ENCODE results near the gene NHLH1. TPM values are rescaled to one million over a fixed set of nuclear protein-coding genes. Genes with fewer than 3 reads are reported as not detected.

NHLH1 gene
- polyA plus RNA-seq, 3 donors = 1.0 TPM; not detected in 2

GRCh38 chr1:160404094-160404493, 37.2 kb downstream of the NHLH1 start:
- Histone ChIP-seq H2AFZ (ENCODE audit: insufficient read depth, low read depth, low read length, poor library complexity, severe bottlenecking) (no peak overlapping the region), H3K9me3 (replicated peaks in 1 of 2; ENCODE audit: control insufficient read depth in 1 of 2, insufficient read depth in 1 of 2, low read length in 2 of 2) (no peaks in the 10 kb centered on the region), H3K4me1 (ENCODE audit: control insufficient read depth in 1 of 2, insufficient read depth in 2 of 2, low read length in 2 of 2) (peaks cover 9 to 12% of the 10 kb centered on the region in 2 donors), H4K20me1 (ENCODE audit: insufficient read depth, low read length) (no peaks in the 10 kb centered on the region), H3K79me2 (ENCODE audit: insufficient read depth, low read length) (no peaks in the 10 kb centered on the region), H3K27ac (ENCODE audit: low read depth in 1 of 2, low read length in 2 of 2) (no peak overlapping the region), H3K9ac (ENCODE audit: insufficient read depth, low read length, poor library complexity, severe bottlenecking) (no peak overlapping the region), H3K4me2 (replicated peaks; ENCODE audit: extremely low read depth, low read length, poor library complexity, severe bottlenecking) (no peak overlapping the region), H3K27me3 (ENCODE audit: control insufficient read depth in 2 of 2, insufficient read depth in 2 of 2, low read length in 2 of 2) (peaks cover 16 to 26% of the 10 kb centered on the region in 2 donors), H3K4me3 (replicated peaks in 1 of 3; ENCODE audit: low read depth in 2 of 3, low read length in 3 of 3) (no peak overlapping the region), H3K36me3 (replicated peaks in 1 of 2; ENCODE audit: control insufficient read depth in 1 of 2, insufficient read depth in 2 of 2, low read length in 2 of 2) (no peaks in the 10 kb centered on the region)
- Mint-ChIP-seq H3K36me3 (peaks cover 0 to 8% of the 10 kb centered on the region in 2 donors), H3K4me1 (peaks cover 26% of the 10 kb centered on the region), H3K4me3 (no peak overlapping the region), H3K27ac (no peak overlapping the region), H3K27me3 (ENCODE audit: low read depth in 3 of 3) (peaks cover 31 to 32% (median 31%) of the 10 kb centered on the region in 3 donors), H3K9me3 (peaks cover 0 to 2% (median 0%) of the 10 kb centered on the region in 7 donors)
- 83% methylated on average over 1 of the region's 3 CpGs for WGBS (ENCODE audit: insufficient coverage)
- no peak for DNase-seq
- intact Hi-C loops (cut with micrococcal nuclease) = no loop called here
- TF ChIP-seq, protein P1, sequence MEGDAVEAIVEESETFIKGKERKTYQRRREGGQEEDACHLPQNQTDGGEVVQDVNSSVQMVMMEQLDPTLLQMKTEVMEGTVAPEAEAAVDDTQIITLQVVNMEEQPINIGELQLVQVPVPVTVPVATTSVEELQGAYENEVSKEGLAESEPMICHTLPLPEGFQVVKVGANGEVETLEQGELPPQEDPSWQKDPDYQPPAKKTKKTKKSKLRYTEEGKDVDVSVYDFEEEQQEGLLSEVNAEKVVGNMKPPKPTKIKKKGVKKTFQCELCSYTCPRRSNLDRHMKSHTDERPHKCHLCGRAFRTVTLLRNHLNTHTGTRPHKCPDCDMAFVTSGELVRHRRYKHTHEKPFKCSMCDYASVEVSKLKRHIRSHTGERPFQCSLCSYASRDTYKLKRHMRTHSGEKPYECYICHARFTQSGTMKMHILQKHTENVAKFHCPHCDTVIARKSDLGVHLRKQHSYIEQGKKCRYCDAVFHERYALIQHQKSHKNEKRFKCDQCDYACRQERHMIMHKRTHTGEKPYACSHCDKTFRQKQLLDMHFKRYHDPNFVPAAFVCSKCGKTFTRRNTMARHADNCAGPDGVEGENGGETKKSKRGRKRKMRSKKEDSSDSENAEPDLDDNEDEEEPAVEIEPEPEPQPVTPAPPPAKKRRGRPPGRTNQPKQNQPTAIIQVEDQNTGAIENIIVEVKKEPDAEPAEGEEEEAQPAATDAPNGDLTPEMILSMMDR (IDR thresholded peaks at IDR 0.05) = no peak

- Histone ChIP-seq H3K27me3 (ENCODE audit: control insufficient read depth in 2 of 2, insufficient read depth in 2 of 2, low read length in 2 of 2) (peaks cover 14 to 15% of the 10 kb centered on the region in 2 donors), H2AFZ (ENCODE audit: insufficient read depth, low read depth, low read length, poor library complexity, severe bottlenecking) (no peak overlapping the region), H4K20me1 (ENCODE audit: insufficient read depth, low read length) (no peaks in the 10 kb centered on the region), H3K9ac (ENCODE audit: insufficient read depth, low read length, poor library complexity, severe bottlenecking) (no peak overlapping the region), H3K9me3 (replicated peaks in 1 of 2; ENCODE audit: control insufficient read depth in 1 of 2, insufficient read depth in 1 of 2, low read length in 2 of 2) (no peaks in the 10 kb centered on the region), H3K4me1 (ENCODE audit: control insufficient read depth in 1 of 2, insufficient read depth in 2 of 2, low read length in 2 of 2) (peaks cover 4 to 7% of the 10 kb centered on the region in 2 donors), H3K27ac (ENCODE audit: low read depth in 1 of 2, low read length in 2 of 2) (no peak overlapping the region), H3K4me2 (replicated peaks; ENCODE audit: extremely low read depth, low read length, poor library complexity, severe bottlenecking) (no peak overlapping the region), H3K36me3 (replicated peaks in 1 of 2; ENCODE audit: control insufficient read depth in 1 of 2, insufficient read depth in 2 of 2, low read length in 2 of 2) (no peaks in the 10 kb centered on the region), H3K79me2 (ENCODE audit: insufficient read depth, low read length) (no peaks in the 10 kb centered on the region), H3K4me3 (replicated peaks in 1 of 3; ENCODE audit: low read depth in 2 of 3, low read length in 3 of 3) (no peak overlapping the region)
- Mint-ChIP-seq H3K36me3 (peaks cover 0 to 8% of the 10 kb centered on the region in 2 donors), H3K27me3 (ENCODE audit: low read depth in 3 of 3) (peaks cover 20 to 22% (median 22%) of the 10 kb centered on the region in 3 donors), H3K4me1 (peaks cover 25% of the 10 kb centered on the region), H3K27ac (no peak overlapping the region), H3K9me3 (no peaks in the 10 kb centered on the region), H3K4me3 (no peak overlapping the region)
- intact Hi-C loops (cut with micrococcal nuclease) = no loop called here
- 100% methylated on average over 2 of the region's 2 CpGs for WGBS (ENCODE audit: insufficient coverage)
- TF ChIP-seq, protein P1 (IDR thresholded peaks at IDR 0.05) = no peak
- no peak for DNase-seq
Observed at GRCh38 chr1:160405331-160405877, 38.5 kb downstream of the NHLH1 start.

Measured in CD14-positive monocyte (primary cell).